Natural killer cell (primary cell): ENCODE data around the gene SNX22. TPM values are rescaled to one million over a fixed set of nuclear protein-coding genes. Genes with fewer than 3 reads are reported as not detected.

Experiments
- total RNA-seq, 4 donors: library from RNA; stranded (reverse); fragments of 120-200 nt in 1 of 4; gene quantifications; one replicate each; pipeline versions ENCODE4 v1.2.3 to v1.2.4, GENCODE V29; 2013 to 2022

SNX22 gene
- total RNA-seq, 3 donors from 2014 or later (not counting 1 experiment from before 2014, with no cell fraction given) = 0.41 to 0.80 (median 0.75) TPM

Other genes starting within 250 kb of the SNX22 start
- gene DAPK2, start 105.2 kb upstream of the SNX22 start, total RNA-seq = 10 to 100 TPM in 1 of 3 donors, 1 to 10 TPM in 2; 3.7 to 25.3 (median 6.0) TPM
- gene CIAO2A, start 57.9 kb upstream of the SNX22 start, total RNA-seq = 10 to 100 TPM; 20.2 to 23.9 (median 22.9) TPM
- 100 to 1,000 TPM; 110 to 141 (median 111) TPM for gene SNX1, start 55.7 kb upstream of the SNX22 start, total RNA-seq
- 100 to 1,000 TPM; 234 to 298 (median 251) TPM for gene PPIB, start 11.3 kb downstream of the SNX22 start, total RNA-seq
- gene CSNK1G1, start 204.4 kb downstream of the SNX22 start, total RNA-seq = 10 to 100 TPM; 26.2 to 36.8 (median 34.0) TPM
- gene PCLAF, start 229.7 kb downstream of the SNX22 start, total RNA-seq = 1 to 10 TPM; 1.4 to 2.2 (median 1.9) TPM
- 10 to 100 TPM; 32.9 to 37.1 (median 33.7) TPM for gene TRIP4, start 236.1 kb downstream of the SNX22 start, total RNA-seq